GM21717 (cell line): Measurements from ENCODE around the gene NEK6.

Experiments used
- ATAC-seq: cut with Tn5 transposase; IDR thresholded peaks from one replicate; pipeline ENCODE4 v1.9.1; 2021; ENCODE audit warnings: mild to moderate bottlenecking, moderate library complexity; ENCODE audit not compliant: unreplicated experiment

NEK6 gene

DNA sequence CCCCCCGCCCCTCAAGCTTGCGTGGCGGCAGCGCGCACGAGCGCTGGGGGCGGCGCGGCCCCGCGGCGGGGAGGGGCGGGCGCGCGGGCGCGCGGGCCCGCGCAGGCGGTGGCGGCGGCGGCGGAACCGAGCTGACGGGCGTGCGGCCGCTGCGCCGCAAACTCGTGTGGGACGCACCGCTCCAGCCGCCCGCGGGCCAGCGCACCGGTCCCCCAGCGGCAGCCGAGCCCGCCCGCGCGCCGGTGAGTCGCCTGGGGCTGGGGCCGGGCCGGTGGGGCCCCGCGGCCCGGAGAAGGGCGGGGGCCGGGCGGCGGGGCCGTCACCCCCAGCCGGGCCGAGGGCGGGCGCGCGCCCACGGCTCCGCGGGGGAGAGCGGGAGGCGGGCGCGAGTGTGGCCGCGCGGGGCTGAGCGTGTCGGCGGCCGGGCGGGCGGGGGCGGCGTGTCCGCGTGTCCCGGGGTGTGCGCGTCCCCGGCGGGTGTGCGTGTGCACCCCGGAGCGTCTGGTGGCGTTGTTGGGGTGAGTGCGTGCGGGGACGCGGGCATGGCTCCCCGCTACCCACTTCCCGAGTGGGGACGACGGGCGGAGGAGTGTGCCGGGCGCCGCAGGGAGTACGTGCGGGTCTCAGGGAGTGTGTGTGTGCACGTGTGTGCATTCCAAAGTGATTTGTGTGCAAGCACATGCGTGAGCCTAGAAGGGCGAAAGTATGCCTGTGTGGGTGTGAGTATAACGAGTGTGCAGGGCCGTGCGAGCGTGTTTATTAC is at the start of gene NEK6:
Gene NEK6, plus strand, starts transcription at position 106 of the 763 bp plus-strand sequence. CDS start 44,016 bp downstream, outside the sequence.
- no peak for ATAC-seq

DNA sequence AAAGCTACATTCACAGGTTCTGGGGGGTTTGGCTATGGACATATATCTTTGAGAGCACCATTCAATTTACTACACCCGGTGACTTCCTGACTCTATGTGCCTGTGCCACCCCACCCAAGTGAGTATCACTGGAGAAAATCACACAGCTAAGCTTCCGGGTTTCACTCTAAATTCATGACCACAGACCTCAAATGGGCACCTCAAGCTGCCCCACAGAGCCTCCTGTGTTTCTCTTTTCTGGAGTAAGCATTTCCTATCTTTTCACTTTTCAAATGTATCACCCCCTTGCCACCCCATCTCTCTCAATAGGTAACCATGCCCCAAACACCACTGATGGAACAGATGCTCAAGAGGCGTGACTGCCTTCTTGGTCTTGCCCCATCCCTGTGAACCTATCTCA is 49.2 kb upstream of the NEK6 start:
- ATAC-seq: no peak

DNA sequence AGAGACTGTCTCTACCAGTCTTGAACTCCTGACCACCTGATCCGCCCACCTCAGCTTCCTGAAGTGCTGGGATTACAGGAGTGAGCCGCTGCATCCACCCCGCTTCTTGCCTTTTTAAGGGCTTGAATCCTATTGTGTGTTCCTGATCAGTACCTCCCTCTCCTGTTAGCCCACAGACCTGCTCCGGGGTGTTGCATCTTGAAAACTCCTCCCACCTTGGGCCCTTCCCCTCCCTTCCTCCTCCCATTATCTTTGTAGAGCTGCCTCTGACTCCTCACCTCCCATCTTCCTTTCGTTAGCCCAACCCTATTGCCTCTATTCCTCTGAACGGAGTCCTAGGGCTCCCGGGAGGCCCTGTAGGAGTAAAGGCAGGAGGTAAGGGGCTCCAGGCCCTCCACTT is 48.5 kb upstream of the NEK6 start:
- no peak for ATAC-seq

DNA sequence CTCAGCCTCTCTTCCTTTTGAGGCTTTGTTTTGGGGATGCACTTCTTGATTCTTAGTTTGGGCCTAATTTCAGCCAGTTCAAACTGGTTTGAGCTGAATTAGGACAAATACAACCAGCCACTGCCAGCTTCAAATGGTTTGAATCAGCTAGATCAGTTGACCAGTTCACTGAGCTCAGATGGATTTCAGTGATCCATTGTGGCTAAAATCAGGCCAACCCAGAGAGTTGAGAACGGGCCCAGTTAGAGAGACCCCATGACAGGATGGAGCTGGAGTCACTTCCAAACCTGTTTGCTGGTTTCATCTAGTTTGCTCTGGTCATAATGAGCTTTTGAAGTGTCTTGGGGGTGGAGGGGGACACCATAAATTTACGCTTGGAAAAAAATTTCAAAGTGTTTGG is 48.0 kb upstream of the NEK6 start:
- no peak for ATAC-seq

DNA sequence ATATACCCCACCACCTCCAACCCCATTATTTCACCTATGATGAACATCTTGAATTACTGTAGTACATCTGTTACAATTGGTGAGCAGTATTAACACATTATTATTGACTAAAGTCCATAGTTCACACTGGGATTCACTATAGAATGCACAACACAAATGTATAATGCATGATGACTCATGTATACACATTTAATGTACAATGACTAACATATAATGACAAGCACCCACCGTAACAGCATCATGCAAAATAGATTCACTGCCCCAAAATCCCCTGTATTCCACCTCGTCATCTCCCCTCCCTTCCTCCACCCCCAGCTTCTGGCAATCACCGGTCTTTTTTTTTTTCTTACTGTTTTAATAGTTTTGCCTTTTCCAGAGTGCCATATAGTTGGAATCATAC is 47.1 kb upstream of the NEK6 start:
- peak; percentile 46 for ATAC-seq

DNA sequence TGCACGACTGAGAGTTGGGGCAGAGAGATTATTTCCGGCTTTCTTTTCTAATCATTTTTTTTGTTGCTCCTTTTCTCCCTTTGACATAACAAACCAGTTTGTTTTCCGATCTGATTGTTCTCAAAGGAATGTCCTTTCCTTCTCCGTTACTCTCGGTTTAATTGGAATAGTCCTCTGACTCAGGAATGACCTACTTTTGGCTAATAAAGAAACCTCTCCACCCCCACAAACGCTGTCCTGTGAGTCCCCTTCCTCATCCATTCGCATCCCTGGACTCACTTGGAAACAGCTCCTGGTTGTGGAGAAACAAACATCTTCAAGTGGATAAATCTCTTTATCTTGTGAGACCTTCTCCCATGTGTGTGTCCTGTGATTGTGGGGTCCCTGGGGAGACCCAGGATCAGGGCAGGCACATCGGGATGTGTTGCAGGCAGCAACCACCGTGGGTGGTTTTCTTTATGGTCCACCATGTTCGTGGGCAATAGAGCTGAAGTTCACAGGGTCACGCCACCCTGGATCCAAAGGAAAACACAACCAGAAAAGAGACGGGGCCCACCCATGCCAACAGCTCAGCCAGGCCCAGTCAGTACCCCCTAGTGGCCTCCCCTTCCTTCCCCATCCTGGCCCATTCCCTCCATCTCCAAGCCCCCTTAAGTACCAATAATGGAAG is 45.2 kb upstream of the NEK6 start:
- ATAC-seq: no peak

DNA sequence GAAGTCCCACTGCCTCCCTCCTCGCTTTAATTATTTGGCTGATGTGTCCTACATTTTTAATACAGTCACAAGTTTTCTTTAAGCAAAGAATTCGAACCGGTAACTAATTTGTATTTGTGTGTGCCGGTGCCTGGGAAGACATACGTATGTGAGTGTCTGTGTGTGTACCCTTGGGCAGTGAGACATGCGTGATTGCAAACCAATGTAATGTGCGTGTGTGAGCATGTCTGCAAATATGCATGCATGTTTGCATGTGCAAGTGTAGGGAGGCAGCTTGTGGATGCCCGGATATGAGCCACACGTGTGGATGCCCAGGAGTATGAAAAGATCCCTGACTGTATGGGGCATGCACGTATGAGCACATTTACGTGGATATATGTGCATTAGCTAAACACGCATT is 44.4 kb upstream of the NEK6 start:
- ATAC-seq: no peak

DNA sequence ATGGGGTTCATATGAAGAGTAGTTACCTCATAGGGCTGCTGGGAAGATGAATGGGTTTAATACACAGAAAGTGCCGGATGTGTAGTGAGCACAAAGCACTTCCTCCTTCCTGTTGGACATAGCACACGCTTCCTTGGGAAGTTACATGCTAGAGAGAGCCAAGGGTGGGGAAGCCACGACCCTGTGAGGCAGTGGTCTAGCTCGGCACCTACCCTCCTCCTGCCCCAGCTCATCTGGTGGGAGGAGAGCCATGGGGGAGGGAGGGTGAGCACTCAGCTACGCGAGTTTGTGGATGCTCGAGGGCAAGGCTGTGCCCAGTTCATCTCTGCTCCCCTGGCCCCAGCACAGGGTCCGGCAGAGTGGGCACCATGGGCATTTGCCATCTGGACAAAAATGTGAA is 43.6 kb upstream of the NEK6 start:
- ATAC-seq: no peak

DNA sequence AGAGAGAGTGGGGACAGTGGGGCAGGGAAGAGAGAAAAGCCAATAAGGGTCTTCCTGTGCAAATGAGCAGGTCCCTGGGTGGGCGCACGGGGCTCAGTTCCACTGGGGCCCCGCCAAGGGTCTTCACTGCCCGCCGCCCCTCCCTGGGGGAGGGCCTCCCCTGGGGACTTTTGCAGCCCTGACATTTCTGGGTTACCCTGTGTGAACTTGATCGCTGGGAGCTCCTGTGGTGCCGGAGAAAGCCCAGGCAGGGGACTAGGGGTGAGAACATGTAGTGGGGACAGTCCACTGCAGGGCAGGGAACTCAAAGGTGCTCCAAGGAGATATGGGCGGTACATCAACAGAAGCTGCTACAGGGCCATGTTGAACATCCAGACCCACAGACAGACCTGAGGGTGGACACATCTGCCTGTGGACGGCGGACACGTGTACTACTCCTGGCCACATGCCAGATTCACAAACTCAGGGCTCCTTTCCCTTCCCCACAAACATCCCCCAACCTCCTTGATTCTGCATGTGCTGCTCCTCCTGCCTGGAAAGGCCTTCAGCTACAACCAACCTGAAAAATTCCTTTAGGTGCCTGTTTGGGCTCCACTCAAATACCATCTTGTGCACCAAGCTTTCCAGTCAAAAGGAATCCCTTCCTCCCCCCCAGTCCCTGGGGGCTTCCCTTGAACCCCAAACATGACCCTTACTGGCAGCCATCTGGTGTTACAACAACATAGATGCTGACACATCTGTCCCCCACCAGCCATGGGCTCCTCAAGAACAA is 43.0 kb upstream of the NEK6 start:
- no peak for ATAC-seq

DNA sequence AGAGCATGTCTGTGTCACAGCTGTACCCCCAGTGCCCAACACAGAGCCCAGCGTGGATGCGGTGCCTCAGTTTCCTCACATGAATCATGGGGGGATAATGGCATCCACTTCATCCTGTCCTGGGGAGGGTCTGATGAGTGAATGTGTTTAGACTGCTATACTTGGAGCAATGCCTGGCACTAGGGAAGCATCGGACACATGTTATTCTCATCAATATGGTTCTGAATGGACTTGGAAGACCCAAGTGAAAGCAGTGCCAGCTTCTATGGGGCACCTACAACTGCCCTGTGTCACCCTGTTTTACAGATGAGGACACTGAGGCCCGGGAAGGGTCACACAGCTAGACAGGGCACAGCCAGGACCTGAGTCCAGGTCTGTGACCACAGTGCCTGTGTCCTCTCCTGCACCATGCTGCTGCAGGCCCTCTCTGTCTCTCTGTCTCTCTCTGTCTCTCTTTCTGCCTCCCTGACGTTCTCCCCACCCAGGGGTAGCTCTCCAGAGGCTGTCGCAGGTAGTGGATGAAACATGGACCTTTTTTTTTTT is 42.3 kb upstream of the NEK6 start:
- ATAC-seq: no peak

DNA sequence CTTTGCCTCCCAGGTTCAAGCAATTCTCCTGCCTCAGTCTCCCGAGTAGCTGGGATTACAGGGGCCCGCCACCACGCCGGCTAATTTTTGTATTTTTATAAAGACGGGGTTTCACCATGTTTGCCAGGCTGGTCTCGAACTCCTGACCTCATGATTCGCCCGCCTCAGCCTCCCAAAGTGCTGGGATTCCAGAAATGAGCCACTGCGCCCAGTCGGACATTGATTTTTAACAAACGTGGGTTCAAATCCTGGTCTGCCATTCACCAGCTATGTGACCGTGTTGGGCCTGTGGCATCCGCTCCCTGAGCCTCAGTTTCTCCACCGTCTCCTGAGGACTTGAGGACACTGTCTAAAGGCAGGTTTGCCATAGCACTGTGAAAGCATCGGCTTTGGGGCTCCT is 41.8 kb upstream of the NEK6 start:
- ATAC-seq: no peak

DNA sequence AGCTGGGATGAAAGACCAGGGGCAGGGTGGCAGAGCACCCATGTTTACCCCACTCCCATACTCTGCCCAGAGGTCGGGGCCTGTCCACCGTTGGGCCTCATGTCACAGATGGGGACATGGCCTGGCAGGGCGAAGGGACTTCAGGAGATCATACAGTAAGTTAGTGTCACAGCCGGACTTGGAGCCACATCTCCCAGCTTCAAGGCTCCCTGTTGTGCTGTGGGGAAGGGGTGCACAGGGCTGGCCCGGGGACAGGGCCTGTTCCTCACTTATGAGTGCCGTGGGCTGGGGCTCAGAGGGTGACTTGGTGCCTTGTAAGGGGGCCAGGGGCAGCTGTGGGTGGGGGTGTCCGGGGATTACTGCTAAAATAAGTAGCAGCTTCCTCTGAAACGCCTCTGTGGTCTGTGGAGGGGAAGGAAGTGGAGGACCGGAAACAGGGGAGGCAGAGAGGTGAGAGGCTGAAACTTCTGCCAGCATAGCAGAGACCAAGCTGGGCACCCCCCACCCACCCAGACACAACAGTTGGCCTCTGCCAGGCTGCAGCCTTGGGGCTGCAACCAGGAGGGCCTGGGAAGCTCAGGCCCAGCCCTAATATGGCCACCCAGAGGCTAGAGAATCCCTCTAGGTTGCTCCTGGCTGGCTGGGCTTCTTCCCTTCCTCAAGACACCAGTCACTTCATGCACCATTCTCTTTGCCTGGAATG is 41.1 kb upstream of the NEK6 start:
- ATAC-seq: no peak

DNA sequence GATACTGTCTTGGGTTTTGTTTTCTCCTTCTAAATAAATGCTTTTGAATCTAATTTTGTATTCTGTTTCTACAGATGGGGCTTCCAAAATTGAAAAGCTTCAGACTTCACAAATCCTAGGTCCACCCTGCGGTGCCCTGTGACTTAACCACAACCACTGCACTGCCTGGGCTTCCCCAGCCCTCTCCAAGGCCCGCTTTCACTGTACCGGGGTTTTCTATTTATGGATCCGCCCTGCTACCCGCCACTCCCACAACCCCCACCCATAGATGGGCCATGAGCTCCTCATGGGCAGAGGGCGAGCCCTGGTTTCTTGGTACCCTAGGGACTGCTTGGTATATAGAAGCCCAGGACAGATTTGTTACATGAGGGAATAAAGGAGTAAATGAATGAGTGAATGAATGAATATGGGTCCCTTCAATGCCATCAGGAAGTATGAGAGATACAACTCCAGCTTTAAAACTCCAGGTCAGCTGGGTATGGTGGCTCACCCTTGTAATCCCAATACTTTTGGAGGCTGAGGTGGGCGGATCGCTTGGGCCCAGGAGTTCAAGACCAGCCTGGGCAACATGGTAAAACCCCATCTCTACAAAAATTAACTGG is 39.8 kb upstream of the NEK6 start:
- ATAC-seq: peak; percentile 26

DNA sequence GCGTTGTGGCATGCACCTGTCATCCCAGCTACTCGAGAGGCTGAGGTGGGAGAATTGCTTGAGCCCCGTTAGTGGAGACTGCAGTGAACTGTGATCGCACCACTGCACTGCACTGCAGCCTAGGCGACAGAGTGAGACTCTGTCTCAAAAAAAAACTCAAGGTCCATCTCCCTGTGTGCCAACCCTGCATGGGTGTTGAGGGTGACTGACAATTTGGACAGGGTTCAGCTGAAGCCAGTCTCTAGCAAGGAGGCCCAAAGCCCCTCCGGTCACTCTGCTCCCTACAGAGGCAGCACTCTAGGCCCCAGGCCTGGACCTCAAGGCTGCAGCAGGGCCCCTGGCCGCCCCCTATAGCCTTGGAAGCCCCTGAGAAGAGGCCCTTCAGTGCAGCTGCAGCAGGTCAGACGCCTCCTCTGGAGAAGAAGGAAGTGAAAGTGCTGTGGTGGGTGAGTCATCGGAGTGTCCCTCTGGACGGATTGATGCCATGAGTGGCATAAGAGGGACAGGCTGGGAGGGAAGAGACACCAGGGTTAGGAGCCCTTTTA is 39.2 kb upstream of the NEK6 start:
- ATAC-seq: peak; percentile 61

DNA sequence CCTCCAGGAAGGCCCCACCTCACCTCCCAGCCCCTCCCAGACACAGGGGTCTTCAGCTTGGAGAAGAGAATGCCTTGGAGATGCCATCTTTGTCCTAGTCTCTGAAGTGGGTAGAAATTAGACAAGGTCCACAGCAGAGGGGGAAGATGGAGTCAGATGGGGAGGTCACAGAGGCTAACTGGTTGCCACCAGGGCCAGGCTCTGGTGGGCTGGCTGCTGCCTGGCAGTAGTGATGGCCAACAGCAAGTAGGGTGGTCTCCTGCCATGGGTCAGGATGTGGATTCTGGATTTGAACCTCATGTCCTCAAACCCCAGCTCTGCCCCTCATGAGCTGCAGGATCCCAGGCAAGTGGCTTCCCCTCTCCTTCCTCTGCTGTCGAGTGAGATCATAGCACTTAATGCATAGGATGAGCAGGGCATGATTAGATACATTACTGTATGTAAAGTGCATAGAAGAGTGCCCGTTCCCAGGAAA is 38.7 kb upstream of the NEK6 start:
- peak; percentile 6 for ATAC-seq

DNA sequence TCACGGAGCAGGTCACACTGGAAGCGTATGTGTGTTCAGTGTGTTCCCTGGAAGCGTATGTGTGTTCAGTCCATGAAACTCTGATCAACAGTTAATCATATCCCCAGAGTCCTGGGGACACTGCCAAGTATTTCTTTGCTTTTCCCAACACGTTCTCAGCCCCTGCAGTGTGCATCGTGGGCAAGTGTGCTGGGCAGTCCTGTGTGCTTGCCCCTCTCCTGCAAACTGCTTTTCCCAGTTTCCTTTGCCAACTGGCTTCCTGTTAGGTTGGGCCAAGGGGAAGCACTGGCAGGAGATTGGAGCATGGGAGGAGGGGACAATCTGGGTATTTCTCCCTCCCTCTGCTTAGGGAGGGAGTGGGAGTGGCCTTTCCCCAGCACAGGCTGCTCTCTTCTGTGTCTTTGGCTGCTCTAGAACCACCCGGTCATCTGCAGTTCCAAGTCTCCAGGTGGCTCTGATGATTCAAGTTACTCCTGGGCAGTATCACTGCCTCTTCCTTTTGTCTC is 36.8 kb upstream of the NEK6 start:
- ATAC-seq: no peak

DNA sequence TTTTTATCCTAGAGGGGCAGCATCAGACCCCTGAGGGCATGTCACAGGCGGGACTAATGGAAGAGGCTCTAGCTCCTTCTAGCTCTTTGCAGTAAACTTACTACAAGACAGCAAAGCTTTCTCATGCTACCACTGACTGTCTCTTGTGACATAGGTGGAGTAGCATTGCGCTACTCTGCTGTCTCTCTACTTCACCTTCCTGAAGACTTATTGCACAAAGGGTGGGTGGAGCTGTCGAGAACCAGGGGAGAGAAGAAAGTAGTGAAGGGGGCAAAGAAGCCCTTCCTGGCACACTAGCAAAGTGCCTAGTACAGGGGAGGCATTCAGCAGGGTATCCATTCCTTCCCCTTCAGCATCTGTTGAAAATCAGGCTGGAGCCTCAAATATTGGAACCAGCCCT is 36.1 kb upstream of the NEK6 start:
- no peak for ATAC-seq

DNA sequence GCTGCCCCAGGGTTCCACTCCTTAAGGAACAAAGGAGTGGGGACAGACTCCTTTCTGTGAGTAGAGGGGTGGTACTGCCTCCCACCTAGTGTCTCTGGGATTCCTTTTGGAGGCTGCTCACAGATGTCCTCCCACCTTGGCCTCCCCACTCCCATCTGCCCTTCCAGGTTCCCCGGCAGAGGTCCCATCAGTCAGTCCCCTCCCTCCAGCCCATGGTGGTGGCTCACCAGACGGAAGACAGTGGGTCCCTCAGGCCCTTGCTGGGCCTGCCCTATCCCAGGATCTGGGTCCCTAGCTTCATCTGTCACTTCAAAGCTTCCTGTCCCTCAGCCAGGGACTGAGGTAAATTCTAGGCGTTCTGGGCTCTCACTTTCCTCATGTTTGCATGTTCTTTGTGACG is 35.6 kb upstream of the NEK6 start:
- ATAC-seq: no peak

DNA sequence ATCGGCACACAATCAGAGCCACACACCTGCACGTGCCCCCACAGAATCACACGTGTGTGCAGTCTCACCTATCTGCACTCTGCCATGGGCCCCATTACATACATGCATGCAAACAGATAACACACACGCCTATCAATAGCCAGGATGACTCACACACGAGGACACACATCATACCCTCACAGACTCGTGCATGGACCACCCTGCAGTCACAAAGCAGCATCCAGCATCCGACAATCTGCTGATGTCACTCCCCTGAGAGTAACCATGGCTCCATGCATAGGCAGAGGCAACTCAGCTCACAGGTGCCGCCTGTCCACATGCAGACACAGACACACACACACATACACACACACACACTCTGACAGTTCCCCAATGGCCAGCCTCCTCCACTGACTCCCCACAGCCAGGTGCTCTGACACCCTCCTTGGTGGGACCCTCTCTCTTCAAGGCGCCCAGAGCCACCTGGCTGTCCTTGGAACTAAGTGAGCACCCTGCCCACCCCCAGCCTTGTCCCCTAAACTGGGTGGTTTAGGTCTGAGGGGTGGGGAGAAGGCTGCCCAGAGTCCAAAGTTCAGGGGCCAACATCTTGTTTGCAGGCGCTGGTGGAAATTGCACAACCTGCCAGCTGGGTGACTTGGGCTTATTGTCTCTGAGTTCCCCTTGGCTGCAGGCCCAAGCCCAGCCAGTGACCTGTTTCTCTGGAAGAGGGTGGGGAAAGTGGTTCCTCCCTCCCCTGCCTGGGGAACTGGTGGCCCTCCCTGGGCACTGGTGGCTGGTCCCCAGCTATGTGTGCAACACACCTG is 34.6 kb upstream of the NEK6 start:
- no peak for ATAC-seq
